HG03039 (cell line): Measurements from ENCODE around the gene CDH13.

Experiments
- ATAC-seq: cut with Tn5 transposase; IDR thresholded peaks from one replicate; pipeline ENCODE4 v1.9.1; 2021; ENCODE audit warnings: mild to moderate bottlenecking, moderate library complexity; ENCODE audit not compliant: unreplicated experiment

CDH13 gene

DNA sequence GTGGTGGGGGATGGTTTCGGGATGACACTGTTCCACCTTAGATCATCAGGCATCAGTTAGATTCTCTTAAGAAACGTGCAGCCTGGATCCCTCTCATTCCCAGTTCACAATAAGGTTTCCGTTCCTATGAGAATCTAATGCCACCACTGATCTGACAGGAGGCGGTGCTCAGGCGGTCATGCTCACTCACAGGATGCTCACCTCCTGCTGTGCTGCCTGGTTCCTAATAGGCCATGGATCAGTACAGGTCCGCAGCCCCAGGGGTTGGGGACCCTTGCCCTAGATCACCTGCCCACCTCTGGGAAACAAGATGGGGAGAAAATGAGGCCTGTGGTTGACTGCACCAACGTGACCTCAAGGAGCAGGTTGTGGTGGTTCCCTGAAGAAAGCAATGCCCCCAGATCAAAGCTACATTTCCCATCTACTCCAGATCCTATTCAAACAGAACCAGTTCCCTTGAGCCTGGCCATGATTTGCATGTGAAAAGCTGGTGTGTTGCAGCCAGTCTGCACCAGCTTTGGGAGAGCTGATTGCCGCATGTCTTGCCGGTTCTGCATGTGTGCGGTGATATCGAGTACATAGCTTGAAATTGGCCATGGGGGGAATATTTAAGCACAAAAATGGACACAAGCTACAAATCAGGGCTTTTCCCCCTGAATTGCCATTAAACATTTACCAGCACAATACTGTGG lies 997.8 kb downstream of the CDH13 start:
- no peak for ATAC-seq

- ATAC-seq: no peak
Measured at GRCh38 chr16:83626204-83626603, 999.4 kb downstream of the CDH13 start.

- ATAC-seq: no peak
Measured at GRCh38 chr16:83626676-83627075, 999.9 kb downstream of the CDH13 start.

DNA sequence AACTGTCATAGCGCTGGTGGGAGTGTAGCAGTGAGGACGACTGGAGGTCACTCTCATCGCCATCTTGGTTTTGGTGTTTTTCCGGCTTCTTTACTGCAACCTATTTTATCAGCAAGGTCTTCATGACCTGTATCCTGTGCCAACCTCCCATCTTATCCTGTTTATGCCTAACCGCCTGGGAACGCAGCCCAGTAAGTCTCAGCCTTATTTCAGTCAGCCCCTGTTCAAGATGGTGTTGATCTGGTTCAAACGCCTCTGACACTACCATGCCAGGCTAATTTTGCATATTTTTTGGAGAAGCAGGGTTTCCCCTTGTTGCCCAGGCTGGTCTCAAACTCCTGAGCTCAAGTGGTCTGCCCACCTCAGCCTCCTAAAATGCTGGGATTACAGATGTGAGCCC lies 1001.2 kb downstream of the CDH13 start:
- ATAC-seq: no peak

GRCh38 chr16:83629426-83629825 lies 1002.7 kb downstream of the CDH13 start:
- ATAC-seq: no peak

GRCh38 chr16:83629836-83630235 lies 1003.1 kb downstream of the CDH13 start:
- ATAC-seq: no peak

- no peak for ATAC-seq
Measured at GRCh38 chr16:83630979-83631378, 1004.2 kb downstream of the CDH13 start.

DNA sequence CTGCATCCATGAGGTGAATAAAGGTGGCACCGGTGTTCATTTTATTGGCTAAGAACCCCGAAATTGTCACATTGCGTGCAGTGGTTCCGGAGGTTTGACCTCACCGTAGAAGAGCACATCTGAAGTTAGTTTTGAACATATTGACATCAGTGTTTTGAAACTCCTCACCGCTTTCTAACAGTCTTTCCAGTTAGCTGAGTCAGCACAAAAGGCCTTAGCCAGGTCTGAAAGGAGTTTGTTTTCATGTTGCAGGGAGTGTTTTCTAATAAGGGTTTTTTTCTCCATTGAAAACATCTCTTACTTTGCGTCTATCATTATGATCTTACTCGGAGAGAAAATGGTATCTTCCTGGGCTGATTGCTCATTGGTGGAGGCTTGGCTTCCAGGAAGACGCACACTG lies 1006.5 kb downstream of the CDH13 start:
- ATAC-seq: no peak

GRCh38 chr16:83648347-83648746 lies 1021.6 kb downstream of the CDH13 start:
- ATAC-seq: no peak

DNA sequence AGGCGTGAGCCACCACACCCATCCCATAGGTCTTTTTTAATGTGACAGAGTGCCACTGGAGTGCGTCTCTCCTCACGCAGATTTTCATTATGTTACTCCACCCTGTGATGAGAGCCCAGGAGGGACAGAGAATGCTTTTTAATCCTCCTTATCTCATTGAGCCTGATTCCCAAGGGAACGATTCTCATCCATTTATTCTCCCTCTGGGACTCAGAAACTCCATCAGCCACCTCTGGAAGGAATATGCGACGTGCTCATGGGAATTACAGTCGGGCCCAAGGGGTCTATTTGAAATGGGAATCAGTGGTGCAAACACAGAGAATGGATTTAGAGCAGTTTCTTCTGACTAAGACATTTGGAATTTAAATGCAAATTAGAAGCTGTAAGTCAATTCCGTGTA lies 1025.1 kb downstream of the CDH13 start:
- no peak for ATAC-seq

DNA sequence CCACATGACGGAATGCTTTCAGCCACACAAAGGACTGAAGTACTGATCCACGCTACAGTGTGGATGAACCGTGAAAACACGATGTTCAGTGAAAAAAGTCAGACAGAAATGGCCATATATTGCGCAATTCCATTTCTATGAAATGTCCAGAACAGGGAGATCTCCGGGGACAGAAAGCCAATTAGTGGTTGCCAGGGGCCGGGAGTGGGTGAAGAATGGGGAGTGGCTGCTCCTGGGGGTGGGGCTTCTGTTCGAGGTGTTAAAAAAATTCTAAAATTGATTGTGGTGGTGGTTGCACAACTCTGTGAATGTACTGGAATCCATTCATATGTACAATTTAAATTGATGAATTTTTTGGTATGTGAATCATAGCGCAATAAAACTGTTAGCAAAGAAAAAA lies 1026.2 kb downstream of the CDH13 start:
- no peak for ATAC-seq

- ATAC-seq: no peak
Measured at GRCh38 chr16:83653785-83654184, 1027.0 kb downstream of the CDH13 start.

GRCh38 chr16:83660282-83660681 lies 1033.5 kb downstream of the CDH13 start:
- no peak for ATAC-seq

GRCh38 chr16:83661656-83662055 lies 1034.9 kb downstream of the CDH13 start:
- no peak for ATAC-seq

- ATAC-seq: no peak
Measured at GRCh38 chr16:83666449-83666848, 1039.7 kb downstream of the CDH13 start.

- no peak for ATAC-seq
Measured at GRCh38 chr16:83669456-83669855, 1042.7 kb downstream of the CDH13 start.

DNA sequence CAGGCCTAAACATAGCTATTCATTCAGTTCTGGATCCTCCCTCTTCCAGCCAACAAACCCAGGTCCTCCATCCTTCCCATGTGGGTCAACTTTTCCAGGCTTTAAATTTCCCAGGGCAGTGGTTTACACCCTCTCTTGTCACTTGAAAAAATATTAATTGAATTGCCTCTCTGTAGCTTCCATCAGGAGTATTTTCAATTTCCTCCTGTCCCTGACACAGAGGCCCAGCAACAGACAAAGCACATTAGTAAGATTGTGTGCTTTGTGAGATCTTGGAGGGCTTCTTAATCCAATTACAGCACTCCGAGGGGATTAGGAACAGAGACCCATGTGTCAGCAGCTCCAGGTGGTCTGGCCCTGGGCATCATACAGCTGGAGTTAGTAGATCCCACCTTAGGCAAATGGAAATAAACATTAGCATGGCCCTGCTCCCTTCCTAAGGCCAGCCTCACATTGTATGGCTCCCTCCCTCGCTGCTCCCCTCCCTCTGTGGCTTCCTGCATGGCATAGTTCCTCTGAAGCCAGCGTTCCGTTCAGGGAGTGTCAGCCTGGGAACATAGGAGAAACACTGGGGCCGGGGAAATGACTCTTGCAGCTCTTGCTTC lies 1048.3 kb downstream of the CDH13 start:
- no peak for ATAC-seq

- no peak for ATAC-seq
Measured at GRCh38 chr16:83676086-83676485, 1049.3 kb downstream of the CDH13 start.

DNA sequence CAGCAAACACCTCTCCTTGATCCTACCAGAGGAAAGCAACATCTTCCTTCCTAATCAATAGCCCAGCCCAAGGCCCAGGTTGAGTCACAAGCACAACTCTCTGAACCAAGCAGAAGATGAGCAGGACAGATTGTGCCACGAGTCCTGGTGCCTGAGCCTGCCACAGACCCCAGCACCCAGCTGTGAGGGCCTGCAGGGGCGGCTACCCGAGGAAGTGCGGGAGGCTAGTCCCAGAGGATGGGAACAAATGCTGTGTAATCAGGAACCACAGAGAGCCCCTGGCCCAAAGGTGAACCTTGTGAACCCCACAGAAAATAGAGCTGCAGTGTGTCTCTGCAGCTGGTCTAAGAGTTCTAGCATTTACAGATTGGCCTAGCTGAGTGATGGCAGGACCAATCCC lies 1054.2 kb downstream of the CDH13 start:
- ATAC-seq: no peak

- ATAC-seq: no peak
Measured at GRCh38 chr16:83681381-83681956, 1054.7 kb downstream of the CDH13 start.

- ATAC-seq: no peak
Measured at GRCh38 chr16:83682116-83682867, 1055.5 kb downstream of the CDH13 start.

GRCh38 chr16:83682868-83683235 lies 1056.1 kb downstream of the CDH13 start:
- ATAC-seq: no peak
